A673 (cell line): ENCODE data around the gene RUNX2. TPM values are rescaled to one million over a fixed set of nuclear protein-coding genes. Genes with fewer than 3 reads are reported as not detected.

ENCODE experiments used
- BruUV-seq: library from RNA; stranded (reverse); fragments of 400-500 nt; replicated peaks from 2 replicates; lab custom pipeline; 2021; lab: Mats Ljungman, UMichigan
- CTCF ChIA-PET: fragments of 300-600 bp; sonication (Branson Sonifier 250); formaldehyde crosslinking; loops from one replicate; lab custom pipeline; 2022; ENCODE audit warnings: antibody characterized with exemption; lab: Charles Lee
- POLR2A ChIA-PET: fragments of 300-600 bp; sonication (Branson Sonifier 250); formaldehyde crosslinking; loops from one replicate; lab custom pipeline; 2022; ENCODE audit warnings: antibody characterized with exemption; ENCODE audit not compliant: low non-redundant PET; lab: Charles Lee
- DNase-seq: peaks from one replicate; pipeline ENCODE4 v3.0.0-alpha.2; 2015; ENCODE audit warnings: low spot score
- H3K27ac ChIP-seq: fragments of 200-600 bp; sonication (generic); 2 replicates; pipeline ENCODE4 v1.5.1; 2016; ENCODE audit warnings: mixed run types, low read depth, mild to moderate bottlenecking, mixed read lengths, antibody characterized with exemption, low read length; ENCODE audit not compliant: poor library complexity, severe bottlenecking
- H3K27me3 ChIP-seq: fragments of 200-600 bp; sonication (generic); replicated peaks from 2 replicates; pipeline ENCODE4 v1.6.1; 2017; ENCODE audit warnings: mixed run types, low read depth, mild to moderate bottlenecking, mixed read lengths, antibody characterized with exemption, low read length; ENCODE audit not compliant: insufficient read depth, poor library complexity
- H3K36me3 ChIP-seq: fragments of 200-600 bp; sonication (generic); 2 replicates; pipeline ENCODE4 v1.6.1; 2016; ENCODE audit warnings: mixed run types, mild to moderate bottlenecking, mixed read lengths, antibody characterized with exemption, low read length; ENCODE audit not compliant: insufficient read depth, poor library complexity, severe bottlenecking
- H3K4me1 ChIP-seq: fragments of 200-600 bp; sonication (generic); 2 replicates; pipeline ENCODE4 v1.6.1; 2017; ENCODE audit warnings: mixed run types, mild to moderate bottlenecking, mixed read lengths, antibody characterized with exemption, low read length; ENCODE audit not compliant: insufficient read depth, poor library complexity, severe bottlenecking
- H3K4me3 ChIP-seq: fragments of 200-600 bp; sonication (generic); 2 replicates; pipeline ENCODE4 v1.5.1; 2016; ENCODE audit warnings: low read depth, mixed run types, mild to moderate bottlenecking, mixed read lengths, low read length; ENCODE audit not compliant: poor library complexity, severe bottlenecking
- H3K9me3 ChIP-seq: fragments of 200-600 bp; sonication (generic); 2 replicates; pipeline ENCODE4 v1.6.1; 2016; ENCODE audit warnings: mixed run types, low read depth, mild to moderate bottlenecking, mixed read lengths, antibody characterized with exemption, low read length; ENCODE audit not compliant: poor library complexity, severe bottlenecking
- EZH2 ChIP-seq: fragments of 200-600 bp; sonication (generic); IDR thresholded peaks from 2 replicates; pipeline ENCODE4 v1.6.1; 2017; ENCODE audit warnings: borderline replicate concordance, low read depth, mild to moderate bottlenecking, mixed read lengths, antibody characterized with exemption, low read length; ENCODE audit not compliant: poor library complexity, severe bottlenecking
- intact Hi-C: fragments of 100-400 bp; cut with micrococcal nuclease; formaldehyde crosslinking; loops from one replicate; pipeline ENCODE4 v1.10.0; 2022; ENCODE audit not compliant: unreplicated experiment
- total RNA-seq: library from RNA; stranded (reverse); gene quantifications from 2 replicates; pipeline ENCODE4 v1.2.3, GENCODE V29; 2021
- TF ChIP-seq, protein P1 (sequence below): fragments of 300-800, 200-600 bp; sonication (generic); conservative IDR thresholded peaks from 2 replicates; pipeline ENCODE4 v1.5.1; 2017; ENCODE audit warnings: low read depth, mild to moderate bottlenecking, antibody characterized with exemption, low read length, moderate library complexity, mixed read lengths

RUNX2 gene
- total RNA-seq, 1 experiment from 2014 or later = 4.9 TPM

DNA sequence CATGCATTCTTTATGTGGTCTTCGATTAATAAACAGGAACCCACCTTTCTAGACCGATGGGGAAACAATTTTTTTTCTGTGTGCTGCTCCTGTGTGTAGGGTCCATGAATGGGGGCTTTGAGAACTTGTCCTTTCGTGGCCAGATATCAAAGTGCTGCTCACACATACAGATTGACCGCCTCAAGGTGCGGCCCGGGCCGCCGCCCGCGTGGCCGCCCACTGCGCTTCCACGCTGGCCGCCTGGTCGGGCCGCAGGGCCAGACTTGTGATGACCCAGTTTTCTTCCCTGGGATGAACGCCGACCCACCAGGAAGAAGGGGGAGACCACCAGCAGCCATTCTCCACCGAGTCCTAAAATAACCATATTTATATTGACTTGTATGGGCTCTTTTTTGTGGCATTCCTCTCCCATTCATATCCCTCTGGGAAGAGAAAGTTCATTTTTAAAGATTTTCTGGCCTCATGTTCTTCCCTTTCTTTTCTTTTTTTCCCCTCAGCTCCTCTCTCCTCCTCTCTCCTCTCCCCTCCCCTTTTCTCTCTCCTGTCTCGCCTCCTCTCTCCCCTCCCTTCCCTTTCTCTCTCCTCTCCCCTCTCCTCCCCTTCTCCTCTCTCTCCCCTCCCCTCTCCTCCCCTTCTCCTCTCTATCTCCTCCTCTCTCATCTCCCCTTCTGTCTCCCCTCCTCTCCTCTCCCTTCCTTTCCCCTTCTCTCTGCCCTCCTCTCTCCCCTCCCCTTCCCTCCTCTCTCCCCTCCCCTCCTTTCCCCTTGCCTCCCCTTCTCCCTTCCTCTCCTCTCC, 314.4 kb downstream of the RUNX2 start:
- Histone ChIP-seq H3K4me1 (no peaks in the 10 kb centered on the region), H3K4me3 (no peak overlapping the region), H3K27ac (no peak overlapping the region), H3K9me3 (no peaks in the 10 kb centered on the region), H3K27me3 (no peaks in the 10 kb centered on the region), H3K36me3 (no peaks in the 10 kb centered on the region)
- DNase-seq = no peak
- intact Hi-C loops = no loop called here
- POLR2A ChIA-PET = no interaction called here
- CTCF ChIA-PET = no interaction called here
- no peak for TF ChIP-seq EZH2
- TF ChIP-seq, protein P1, sequence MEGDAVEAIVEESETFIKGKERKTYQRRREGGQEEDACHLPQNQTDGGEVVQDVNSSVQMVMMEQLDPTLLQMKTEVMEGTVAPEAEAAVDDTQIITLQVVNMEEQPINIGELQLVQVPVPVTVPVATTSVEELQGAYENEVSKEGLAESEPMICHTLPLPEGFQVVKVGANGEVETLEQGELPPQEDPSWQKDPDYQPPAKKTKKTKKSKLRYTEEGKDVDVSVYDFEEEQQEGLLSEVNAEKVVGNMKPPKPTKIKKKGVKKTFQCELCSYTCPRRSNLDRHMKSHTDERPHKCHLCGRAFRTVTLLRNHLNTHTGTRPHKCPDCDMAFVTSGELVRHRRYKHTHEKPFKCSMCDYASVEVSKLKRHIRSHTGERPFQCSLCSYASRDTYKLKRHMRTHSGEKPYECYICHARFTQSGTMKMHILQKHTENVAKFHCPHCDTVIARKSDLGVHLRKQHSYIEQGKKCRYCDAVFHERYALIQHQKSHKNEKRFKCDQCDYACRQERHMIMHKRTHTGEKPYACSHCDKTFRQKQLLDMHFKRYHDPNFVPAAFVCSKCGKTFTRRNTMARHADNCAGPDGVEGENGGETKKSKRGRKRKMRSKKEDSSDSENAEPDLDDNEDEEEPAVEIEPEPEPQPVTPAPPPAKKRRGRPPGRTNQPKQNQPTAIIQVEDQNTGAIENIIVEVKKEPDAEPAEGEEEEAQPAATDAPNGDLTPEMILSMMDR = no peak
- no TSS peak for BruUV-seq

DNA sequence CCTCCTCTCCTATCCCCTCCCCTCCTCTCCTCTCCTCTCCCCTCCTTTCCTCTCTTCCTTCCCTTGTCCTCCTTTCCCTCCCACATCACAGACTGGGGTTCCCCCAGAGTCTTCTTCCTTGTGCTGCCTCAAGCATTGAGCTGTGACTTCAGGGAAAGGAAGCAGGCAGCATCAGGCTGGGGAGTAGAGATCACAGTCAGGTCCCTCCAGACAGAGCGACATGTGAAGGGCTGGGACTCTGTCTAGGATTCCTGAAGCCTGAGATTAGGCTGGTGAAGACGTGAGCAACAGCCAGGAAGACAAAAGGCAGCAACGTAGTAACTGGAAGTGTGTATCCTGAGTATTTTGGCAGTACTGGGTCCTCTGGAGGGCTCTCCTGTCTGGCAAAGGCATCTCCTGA, 315.0 kb downstream of the RUNX2 start:
- Histone ChIP-seq H3K27me3 (no peaks in the 10 kb centered on the region), H3K4me3 (no peak overlapping the region), H3K9me3 (no peaks in the 10 kb centered on the region), H3K27ac (no peak overlapping the region), H3K4me1 (no peaks in the 10 kb centered on the region), H3K36me3 (no peaks in the 10 kb centered on the region)
- TF ChIP-seq, protein P1 = no peak
- no peak for TF ChIP-seq EZH2
- BruUV-seq = no TSS peak
- ChIA-PET POLR2A (no interaction called here), CTCF (no interaction called here)
- intact Hi-C loops = no loop called here
- DNase-seq = no peak

DNA sequence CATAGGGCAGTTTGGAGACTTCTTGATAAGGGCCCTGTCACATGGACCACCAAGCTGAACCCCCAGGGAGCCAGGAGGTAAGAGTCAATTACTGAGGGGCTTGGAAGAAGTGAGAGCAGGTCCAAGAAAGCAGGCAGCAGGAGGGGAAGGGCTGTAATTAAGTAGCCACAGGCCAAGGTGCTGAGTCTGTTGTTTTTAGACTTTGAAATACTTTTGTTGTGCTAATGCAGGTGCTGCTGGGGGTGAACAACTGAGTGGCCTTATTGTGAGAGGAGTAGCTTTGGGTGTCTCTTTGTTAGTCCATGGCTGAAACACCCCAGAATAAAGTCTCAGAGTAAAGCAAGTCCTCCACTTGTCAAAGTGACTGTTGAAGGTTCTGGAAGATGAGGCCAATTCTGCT, 316.6 kb downstream of the RUNX2 start:
- ChIA-PET CTCF (no interaction called here), POLR2A (no interaction called here)
- H3K4me1 ChIP-seq = no peaks in the 10 kb centered on the region
- BruUV-seq = no TSS peak
- H3K36me3 ChIP-seq = no peaks in the 10 kb centered on the region
- H3K27ac ChIP-seq = no peak overlapping the region
- no peaks in the 10 kb centered on the region for H3K9me3 ChIP-seq
- no peaks in the 10 kb centered on the region for H3K27me3 ChIP-seq
- no peak overlapping the region for H3K4me3 ChIP-seq
- intact Hi-C loops = no loop called here
- TF ChIP-seq, protein P1 = no peak
- DNase-seq = no peak
